Measurements from ENCODE around the gene MYO1D. TPM values are rescaled to one million over a fixed set of nuclear protein-coding genes. Genes with fewer than 3 reads are reported as not detected.

MYO1D gene
- total RNA-seq, 1 experiment from 2014 or later, result 206 TPM

GRCh38 chr17:32484041-32484461 lies 392.9 kb downstream of the MYO1D start:
- ChIA-PET POLR2A (interaction anchor here (0.6 kb wide), 1 partner anchor 278 kb away, joined by 13 read pairs; no protein-coding TSS in a partner anchor), CTCF (interaction anchor here (1.0 to 1.7 kb wide), 2 partner anchors 40 to 271 kb away, joined by 4 to 7 read pairs; partner anchors contain the start of gene PSMD11)
- H3K4me1 ChIP-seq, result peaks cover 18% of the 10 kb centered on the region
- BruUV-seq (replicated peaks), result no TSS peak
- H3K9me3 ChIP-seq, result no peaks in the 10 kb centered on the region
- intact Hi-C loops (cut with micrococcal nuclease; ENCODE audit: unreplicated experiment), result no loop called here
- TF ChIP-seq, protein P1, sequence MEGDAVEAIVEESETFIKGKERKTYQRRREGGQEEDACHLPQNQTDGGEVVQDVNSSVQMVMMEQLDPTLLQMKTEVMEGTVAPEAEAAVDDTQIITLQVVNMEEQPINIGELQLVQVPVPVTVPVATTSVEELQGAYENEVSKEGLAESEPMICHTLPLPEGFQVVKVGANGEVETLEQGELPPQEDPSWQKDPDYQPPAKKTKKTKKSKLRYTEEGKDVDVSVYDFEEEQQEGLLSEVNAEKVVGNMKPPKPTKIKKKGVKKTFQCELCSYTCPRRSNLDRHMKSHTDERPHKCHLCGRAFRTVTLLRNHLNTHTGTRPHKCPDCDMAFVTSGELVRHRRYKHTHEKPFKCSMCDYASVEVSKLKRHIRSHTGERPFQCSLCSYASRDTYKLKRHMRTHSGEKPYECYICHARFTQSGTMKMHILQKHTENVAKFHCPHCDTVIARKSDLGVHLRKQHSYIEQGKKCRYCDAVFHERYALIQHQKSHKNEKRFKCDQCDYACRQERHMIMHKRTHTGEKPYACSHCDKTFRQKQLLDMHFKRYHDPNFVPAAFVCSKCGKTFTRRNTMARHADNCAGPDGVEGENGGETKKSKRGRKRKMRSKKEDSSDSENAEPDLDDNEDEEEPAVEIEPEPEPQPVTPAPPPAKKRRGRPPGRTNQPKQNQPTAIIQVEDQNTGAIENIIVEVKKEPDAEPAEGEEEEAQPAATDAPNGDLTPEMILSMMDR (IDR thresholded peaks at IDR 0.05; ENCODE audit: insufficient read depth in 1 of 2, low read depth in 1 of 2, low read length in 1 of 2, severe bottlenecking in 1 of 2, unreplicated experiment in 1 of 2), result no peak
- no peaks in the 10 kb centered on the region for H3K27me3 ChIP-seq (replicated peaks; ENCODE audit: control insufficient read depth, insufficient read depth, low read length)
- H3K4me3 ChIP-seq (ENCODE audit: low read depth, low read length), result no peak overlapping the region
- DNase-seq, result no peak
- Mint-ChIP-seq H3K27me3 (ENCODE audit: insufficient read depth, unreplicated experiment) (no peaks in the 10 kb centered on the region), H3K36me3 (ENCODE audit: insufficient read depth, unreplicated experiment) (peaks cover 81% of the 10 kb centered on the region), H3K4me1 (ENCODE audit: low read depth, unreplicated experiment) (peaks cover 24% of the 10 kb centered on the region), H3K4me3 (ENCODE audit: unreplicated experiment) (peak overlapping the region; percentile 58), H3K9me3 (ENCODE audit: unreplicated experiment) (no peaks in the 10 kb centered on the region), H3K27ac (ENCODE audit: unreplicated experiment) (peak overlapping the region; percentile 89)
- peaks cover 2% of the 10 kb centered on the region; the same call in 1 of the 2 replicates for H3K36me3 ChIP-seq (ENCODE audit: control insufficient read depth, insufficient read depth, low read length)

DNA sequence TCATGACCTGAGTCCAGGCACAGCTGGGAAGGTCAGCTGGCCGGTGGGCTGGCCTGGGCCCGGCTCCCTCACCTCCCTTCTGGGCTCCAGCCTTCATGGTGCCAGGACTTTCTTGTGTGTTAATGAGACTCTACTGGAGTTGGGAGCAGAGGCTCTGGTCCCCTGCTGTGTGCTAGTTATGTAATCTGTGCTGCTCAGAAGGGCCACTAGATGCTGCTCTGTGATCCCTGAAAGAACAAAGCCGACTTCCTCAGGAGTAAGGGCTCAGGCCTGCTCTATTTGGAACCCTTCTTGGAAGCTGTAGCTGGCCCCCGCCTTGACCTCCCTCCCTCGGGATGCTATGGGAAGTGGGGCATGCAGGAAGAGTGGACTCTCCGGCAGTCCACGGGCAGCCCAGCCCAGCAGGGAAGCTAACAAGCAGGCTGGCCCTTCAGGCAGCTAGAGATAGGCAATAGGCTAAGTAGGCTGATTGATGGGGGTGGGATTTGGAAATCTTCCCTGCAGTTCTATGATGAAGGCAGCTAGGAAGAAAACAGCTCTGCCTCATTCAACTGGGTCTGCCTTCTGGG lies 393.4 kb downstream of the MYO1D start:
- DNase-seq, result peak in 1 of 2 experiments; percentile 44
- Histone ChIP-seq H3K4me3 (ENCODE audit: low read depth, low read length) (no peak overlapping the region), H3K4me1 (peaks cover 18% of the 10 kb centered on the region), H3K9me3 (no peaks in the 10 kb centered on the region), H3K27me3 (replicated peaks; ENCODE audit: control insufficient read depth, insufficient read depth, low read length) (no peaks in the 10 kb centered on the region), H3K36me3 (ENCODE audit: control insufficient read depth, insufficient read depth, low read length) (peaks cover 4% of the 10 kb centered on the region; the same call in 1 of the 2 replicates)
- H3K9me3 Mint-ChIP-seq (ENCODE audit: unreplicated experiment), result no peaks in the 10 kb centered on the region
- peaks cover 24% of the 10 kb centered on the region for H3K4me1 Mint-ChIP-seq (ENCODE audit: low read depth, unreplicated experiment)
- POLR2A ChIA-PET, result no interaction called here
- CTCF ChIA-PET, result interaction anchor here (1.0 to 1.7 kb wide), 2 partner anchors 39 to 271 kb away, joined by 4 to 7 read pairs; partner anchors contain the start of gene PSMD11
- intact Hi-C loops (cut with micrococcal nuclease; ENCODE audit: unreplicated experiment), result no loop called here
- TF ChIP-seq, protein P1 (IDR thresholded peaks at IDR 0.05; ENCODE audit: insufficient read depth in 1 of 2, low read depth in 1 of 2, low read length in 1 of 2, severe bottlenecking in 1 of 2, unreplicated experiment in 1 of 2), result peak; percentile 34 to 59
- H3K36me3 Mint-ChIP-seq (ENCODE audit: insufficient read depth, unreplicated experiment), result peaks cover 82% of the 10 kb centered on the region
- peak overlapping the region; percentile 89 for H3K27ac Mint-ChIP-seq (ENCODE audit: unreplicated experiment)
- BruUV-seq (replicated peaks), result no TSS peak
- H3K27me3 Mint-ChIP-seq (ENCODE audit: insufficient read depth, unreplicated experiment), result no peaks in the 10 kb centered on the region
- no peak overlapping the region for H3K4me3 Mint-ChIP-seq (ENCODE audit: unreplicated experiment)

DNA sequence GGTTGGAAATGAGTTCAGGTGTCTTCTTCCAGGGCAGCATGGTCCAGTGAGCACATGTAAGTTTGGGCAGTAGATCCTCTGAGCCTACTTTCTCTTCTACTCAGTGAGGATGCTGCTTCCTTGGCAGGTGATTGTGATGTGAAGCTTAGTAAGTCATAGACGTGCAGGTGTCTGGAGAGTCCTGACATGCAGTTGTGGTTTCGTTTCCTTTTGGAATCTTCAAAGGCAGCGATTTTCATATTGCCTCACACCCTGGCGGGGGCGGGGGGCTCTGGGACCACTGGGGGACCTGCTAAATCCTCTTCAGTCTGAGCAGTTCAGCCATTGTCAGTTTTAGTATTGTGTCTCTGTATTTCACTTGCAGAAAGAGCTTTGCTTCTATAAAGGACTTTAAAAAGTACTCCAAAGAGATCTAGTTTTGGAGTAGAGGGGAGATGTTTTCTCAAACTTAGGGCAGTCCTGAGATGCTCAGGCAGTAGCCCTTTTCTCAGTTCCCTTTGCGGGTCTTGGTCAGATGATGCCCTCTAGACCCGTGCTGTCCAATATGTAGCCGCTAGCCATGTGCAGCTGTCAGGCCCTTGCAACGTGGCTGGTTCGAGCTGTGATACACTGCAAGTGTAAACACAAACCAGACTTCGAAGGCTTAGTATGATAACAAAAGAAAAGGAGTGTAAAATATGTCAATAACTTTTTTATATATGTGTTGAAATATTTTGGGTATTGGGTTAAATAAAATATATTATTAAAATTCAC lies 394.2 kb downstream of the MYO1D start:
- no TSS peak for BruUV-seq (replicated peaks)
- no peaks in the 10 kb centered on the region for H3K27me3 ChIP-seq (replicated peaks; ENCODE audit: control insufficient read depth, insufficient read depth, low read length)
- TF ChIP-seq, protein P1 (IDR thresholded peaks at IDR 0.05; ENCODE audit: insufficient read depth in 1 of 2, low read depth in 1 of 2, low read length in 1 of 2, severe bottlenecking in 1 of 2, unreplicated experiment in 1 of 2), result no peak
- Mint-ChIP-seq H3K27me3 (ENCODE audit: insufficient read depth, unreplicated experiment) (no peaks in the 10 kb centered on the region), H3K4me3 (ENCODE audit: unreplicated experiment) (no peak overlapping the region), H3K36me3 (ENCODE audit: insufficient read depth, unreplicated experiment) (peaks cover 82% of the 10 kb centered on the region), H3K9me3 (ENCODE audit: unreplicated experiment) (no peaks in the 10 kb centered on the region), H3K27ac (ENCODE audit: unreplicated experiment) (no peak overlapping the region), H3K4me1 (ENCODE audit: low read depth, unreplicated experiment) (peaks cover 16% of the 10 kb centered on the region)
- H3K4me3 ChIP-seq (ENCODE audit: low read depth, low read length), result no peak overlapping the region
- CTCF ChIA-PET, result interaction anchor here (1.7 kb wide), 1 partner anchor 39 kb away, joined by 7 read pairs; the partner anchor contains the start of gene PSMD11
- POLR2A ChIA-PET, result no interaction called here
- DNase-seq, result no peak
- no peaks in the 10 kb centered on the region for H3K9me3 ChIP-seq
- peaks cover 4% of the 10 kb centered on the region; the same call in 1 of the 2 replicates for H3K36me3 ChIP-seq (ENCODE audit: control insufficient read depth, insufficient read depth, low read length)
- peaks cover 12% of the 10 kb centered on the region for H3K4me1 ChIP-seq
- intact Hi-C loops (cut with micrococcal nuclease; ENCODE audit: unreplicated experiment), result no loop called here
